HFFc6 (cell line): ENCODE data around the gene RET. TPM values are rescaled to one million over a fixed set of nuclear protein-coding genes. Genes with fewer than 3 reads are reported as not detected.

Experiments used
- DNase-seq: peaks from one replicate; pipeline ENCODE4 v3.0.0-alpha.2; 2018
- H3K27ac Mint-ChIP-seq: 2 replicates; pipeline ENCODE4 v1.8.0; 2020; ENCODE audit warnings: mild to moderate bottlenecking, mixed read lengths
- H3K27me3 Mint-ChIP-seq: 2 replicates; pipeline ENCODE4 v1.8.0; 2021; ENCODE audit warnings: mild to moderate bottlenecking, moderate library complexity, mixed read lengths; ENCODE audit not compliant: insufficient read depth
- H3K36me3 Mint-ChIP-seq: 2 replicates; pipeline ENCODE4 v1.8.0; 2021; ENCODE audit warnings: low read depth, mixed read lengths
- H3K4me1 Mint-ChIP-seq: 2 replicates; pipeline ENCODE4 v1.8.0; 2020; ENCODE audit warnings: low read depth, mixed read lengths
- H3K4me3 Mint-ChIP-seq: 2 replicates; pipeline ENCODE4 v1.8.0; 2020; ENCODE audit warnings: mild to moderate bottlenecking, moderate library complexity, mixed read lengths
- H3K9me3 Mint-ChIP-seq: 2 replicates; pipeline ENCODE4 v1.8.0; 2020; ENCODE audit warnings: mild to moderate bottlenecking, mixed read lengths
- total RNA-seq, 6 experiments: library from RNA; stranded (reverse); fragmentation: NEBNext Ultra II Directional; extraction: Animal tissue kit (Norgen Biotek cat#: 25700); gene quantifications; 2 replicates in 1 of 6; 3 replicates in 5 of 6; pipeline ENCODE4 v1.2.3, GENCODE V29; 2021
- TF ChIP-seq, protein P1 (sequence below): fragments of 200-600 bp; sonication (generic); IDR thresholded peaks from 2 replicates; pipeline ENCODE4 v1.5.0; 2021; ENCODE audit warnings: antibody characterized with exemption, mild to moderate bottlenecking

Gene RET
- total RNA-seq, 6 experiments from 2014 or later, result 0.08 to 0.62 (median 0.46) TPM; not detected in 1

DNA sequence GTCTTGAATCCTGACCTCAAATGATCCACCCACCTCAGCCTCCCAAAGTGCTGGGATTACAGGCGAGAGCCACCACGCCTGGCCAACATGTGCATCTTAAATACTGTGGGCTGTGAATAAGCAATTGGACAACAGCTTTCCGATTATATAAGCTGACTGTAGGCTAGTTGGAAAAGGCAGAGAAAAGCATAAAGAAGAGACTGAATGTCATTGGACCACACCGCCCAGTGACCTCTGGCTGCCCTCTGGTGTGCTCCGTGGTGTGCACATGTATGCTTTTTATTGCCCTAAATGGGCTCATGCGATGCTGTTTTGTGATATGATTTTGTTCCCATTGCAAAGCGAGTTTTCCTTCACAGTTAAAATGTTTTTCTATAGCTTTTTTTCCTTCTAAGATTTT lies 46.0 kb downstream of the RET start:
- peaks cover 8% of the 10 kb centered on the region for H3K4me1 Mint-ChIP-seq
- no peaks in the 10 kb centered on the region for H3K9me3 Mint-ChIP-seq
- no peaks in the 10 kb centered on the region for H3K36me3 Mint-ChIP-seq
- peaks cover 27% of the 10 kb centered on the region for H3K27me3 Mint-ChIP-seq
- no peak overlapping the region for H3K4me3 Mint-ChIP-seq
- DNase-seq, result no peak
- H3K27ac Mint-ChIP-seq, result no peak overlapping the region
- TF ChIP-seq, protein P1, sequence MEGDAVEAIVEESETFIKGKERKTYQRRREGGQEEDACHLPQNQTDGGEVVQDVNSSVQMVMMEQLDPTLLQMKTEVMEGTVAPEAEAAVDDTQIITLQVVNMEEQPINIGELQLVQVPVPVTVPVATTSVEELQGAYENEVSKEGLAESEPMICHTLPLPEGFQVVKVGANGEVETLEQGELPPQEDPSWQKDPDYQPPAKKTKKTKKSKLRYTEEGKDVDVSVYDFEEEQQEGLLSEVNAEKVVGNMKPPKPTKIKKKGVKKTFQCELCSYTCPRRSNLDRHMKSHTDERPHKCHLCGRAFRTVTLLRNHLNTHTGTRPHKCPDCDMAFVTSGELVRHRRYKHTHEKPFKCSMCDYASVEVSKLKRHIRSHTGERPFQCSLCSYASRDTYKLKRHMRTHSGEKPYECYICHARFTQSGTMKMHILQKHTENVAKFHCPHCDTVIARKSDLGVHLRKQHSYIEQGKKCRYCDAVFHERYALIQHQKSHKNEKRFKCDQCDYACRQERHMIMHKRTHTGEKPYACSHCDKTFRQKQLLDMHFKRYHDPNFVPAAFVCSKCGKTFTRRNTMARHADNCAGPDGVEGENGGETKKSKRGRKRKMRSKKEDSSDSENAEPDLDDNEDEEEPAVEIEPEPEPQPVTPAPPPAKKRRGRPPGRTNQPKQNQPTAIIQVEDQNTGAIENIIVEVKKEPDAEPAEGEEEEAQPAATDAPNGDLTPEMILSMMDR, result no peak

- H3K9me3 Mint-ChIP-seq, result no peaks in the 10 kb centered on the region
- no peak overlapping the region for H3K4me3 Mint-ChIP-seq
- H3K27me3 Mint-ChIP-seq, result peaks cover 22% of the 10 kb centered on the region
- H3K4me1 Mint-ChIP-seq, result peaks cover 15% of the 10 kb centered on the region
- DNase-seq, result no peak
- no peak overlapping the region for H3K27ac Mint-ChIP-seq
- no peaks in the 10 kb centered on the region for H3K36me3 Mint-ChIP-seq
- TF ChIP-seq, protein P1, result no peak
Measured at GRCh38 chr10:43123361-43124093, 46.7 kb downstream of the RET start.

GRCh38 chr10:43124094-43124521 lies 47.2 kb downstream of the RET start:
- Mint-ChIP-seq H3K4me1 (peaks cover 21% of the 10 kb centered on the region), H3K4me3 (no peak overlapping the region), H3K27me3 (peaks cover 22% of the 10 kb centered on the region), H3K9me3 (no peaks in the 10 kb centered on the region), H3K36me3 (no peaks in the 10 kb centered on the region), H3K27ac (no peak overlapping the region)
- DNase-seq, result no peak
- TF ChIP-seq, protein P1, result no peak

DNA sequence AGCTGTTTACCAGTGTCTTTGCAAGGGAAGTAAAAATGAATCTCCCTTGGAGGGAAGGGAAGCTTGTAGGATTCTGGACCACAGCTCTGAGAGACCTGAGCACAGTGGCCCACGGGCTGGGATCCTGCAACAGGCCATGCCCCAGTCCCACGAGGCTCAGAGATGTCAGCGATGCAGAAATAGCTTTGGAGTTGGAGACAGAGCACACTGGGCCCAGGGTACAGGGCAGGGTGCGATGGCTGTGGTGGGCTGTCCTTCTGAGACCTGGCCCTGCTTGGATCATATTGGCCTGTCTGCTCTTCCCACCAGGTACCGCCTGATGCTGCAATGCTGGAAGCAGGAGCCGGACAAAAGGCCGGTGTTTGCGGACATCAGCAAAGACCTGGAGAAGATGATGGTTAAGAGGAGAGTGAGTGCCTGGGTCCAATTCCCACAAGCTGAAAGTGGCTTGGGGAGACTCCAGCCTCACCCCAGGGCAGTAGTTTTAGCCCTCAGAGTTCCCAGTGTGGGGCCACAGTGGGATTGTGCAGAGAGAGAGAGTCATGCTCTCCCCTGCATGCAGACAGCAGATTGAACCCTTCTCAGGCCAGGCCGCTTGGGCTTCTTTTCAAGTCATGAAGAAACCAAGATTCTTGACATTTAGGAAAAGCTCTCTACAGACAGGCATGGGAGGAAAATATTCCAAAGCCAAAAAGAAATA lies 47.9 kb downstream of the RET start:
- DNase-seq, result no peak
- H3K36me3 Mint-ChIP-seq, result no peaks in the 10 kb centered on the region
- no peak overlapping the region for H3K4me3 Mint-ChIP-seq
- no peaks in the 10 kb centered on the region for H3K9me3 Mint-ChIP-seq
- H3K27me3 Mint-ChIP-seq, result peaks cover 22% of the 10 kb centered on the region
- H3K27ac Mint-ChIP-seq, result no peak overlapping the region
- TF ChIP-seq, protein P1, result no peak
- peaks cover 27% of the 10 kb centered on the region for H3K4me1 Mint-ChIP-seq

- H3K4me3 Mint-ChIP-seq, result no peak overlapping the region
- H3K27me3 Mint-ChIP-seq, result peaks cover 22% of the 10 kb centered on the region
- TF ChIP-seq, protein P1, result no peak
- H3K27ac Mint-ChIP-seq, result no peak overlapping the region
- peaks cover 29% of the 10 kb centered on the region for H3K4me1 Mint-ChIP-seq
- DNase-seq, result no peak
- no peaks in the 10 kb centered on the region for H3K9me3 Mint-ChIP-seq
- H3K36me3 Mint-ChIP-seq, result no peaks in the 10 kb centered on the region
Measured at GRCh38 chr10:43125274-43125845, 48.5 kb downstream of the RET start.
